Retinal pigment epithelial cell (primary cell): ENCODE data around the gene GPR89A.

Experiments used
- DNase-seq: peaks from one replicate; pipeline ENCODE4 v3.0.0-alpha.2; 2010; ENCODE audit warnings: low read depth
- H3K4me3 ChIP-seq: 2 replicates; pipeline ENCODE4 v1.5.1; 2011; ENCODE audit warnings: mild to moderate bottlenecking, low read length, control low read depth, moderate library complexity
- TF ChIP-seq, protein P1 (sequence below): conservative IDR thresholded peaks from 2 replicates; pipeline ENCODE4 v1.5.1; 2011; ENCODE audit warnings: low read depth, low read length, control low read depth, inconsistent platforms

GPR89A gene

DNA sequence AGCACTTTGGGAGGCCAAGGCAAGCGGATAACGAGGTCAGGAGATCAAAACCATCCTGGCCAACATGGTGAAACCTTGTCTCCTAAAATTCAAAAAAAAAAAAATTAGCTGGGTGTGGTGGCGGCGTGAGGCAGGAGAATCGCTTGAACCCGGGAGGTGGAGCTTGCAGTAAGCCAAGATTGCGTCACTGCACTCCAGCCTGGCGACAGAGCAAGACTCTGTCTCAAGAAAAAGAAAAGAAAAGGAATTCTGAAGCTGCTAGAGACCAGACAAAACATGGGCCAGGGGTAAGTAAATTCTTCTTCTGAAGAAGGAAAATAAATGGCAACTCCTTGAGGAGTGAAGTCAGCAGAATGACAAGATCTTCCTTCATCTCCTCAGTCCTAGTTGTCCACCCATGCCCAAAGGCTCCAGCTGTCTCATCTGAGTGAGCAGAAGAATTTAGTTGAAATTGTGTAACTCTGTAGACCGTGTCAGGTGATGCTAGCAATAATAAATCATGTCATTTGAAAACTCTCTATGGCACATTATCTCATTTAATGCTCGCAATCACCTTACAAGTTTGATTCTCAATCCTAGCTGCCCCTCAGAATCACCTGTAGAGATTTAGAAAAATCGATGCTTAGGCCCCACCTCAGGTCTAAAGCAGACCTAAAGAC, 85.1 kb downstream of the GPR89A start:
- no peak overlapping the region for H3K4me3 ChIP-seq
- TF ChIP-seq, protein P1, sequence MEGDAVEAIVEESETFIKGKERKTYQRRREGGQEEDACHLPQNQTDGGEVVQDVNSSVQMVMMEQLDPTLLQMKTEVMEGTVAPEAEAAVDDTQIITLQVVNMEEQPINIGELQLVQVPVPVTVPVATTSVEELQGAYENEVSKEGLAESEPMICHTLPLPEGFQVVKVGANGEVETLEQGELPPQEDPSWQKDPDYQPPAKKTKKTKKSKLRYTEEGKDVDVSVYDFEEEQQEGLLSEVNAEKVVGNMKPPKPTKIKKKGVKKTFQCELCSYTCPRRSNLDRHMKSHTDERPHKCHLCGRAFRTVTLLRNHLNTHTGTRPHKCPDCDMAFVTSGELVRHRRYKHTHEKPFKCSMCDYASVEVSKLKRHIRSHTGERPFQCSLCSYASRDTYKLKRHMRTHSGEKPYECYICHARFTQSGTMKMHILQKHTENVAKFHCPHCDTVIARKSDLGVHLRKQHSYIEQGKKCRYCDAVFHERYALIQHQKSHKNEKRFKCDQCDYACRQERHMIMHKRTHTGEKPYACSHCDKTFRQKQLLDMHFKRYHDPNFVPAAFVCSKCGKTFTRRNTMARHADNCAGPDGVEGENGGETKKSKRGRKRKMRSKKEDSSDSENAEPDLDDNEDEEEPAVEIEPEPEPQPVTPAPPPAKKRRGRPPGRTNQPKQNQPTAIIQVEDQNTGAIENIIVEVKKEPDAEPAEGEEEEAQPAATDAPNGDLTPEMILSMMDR = no peak
- DNase-seq = no peak

DNA sequence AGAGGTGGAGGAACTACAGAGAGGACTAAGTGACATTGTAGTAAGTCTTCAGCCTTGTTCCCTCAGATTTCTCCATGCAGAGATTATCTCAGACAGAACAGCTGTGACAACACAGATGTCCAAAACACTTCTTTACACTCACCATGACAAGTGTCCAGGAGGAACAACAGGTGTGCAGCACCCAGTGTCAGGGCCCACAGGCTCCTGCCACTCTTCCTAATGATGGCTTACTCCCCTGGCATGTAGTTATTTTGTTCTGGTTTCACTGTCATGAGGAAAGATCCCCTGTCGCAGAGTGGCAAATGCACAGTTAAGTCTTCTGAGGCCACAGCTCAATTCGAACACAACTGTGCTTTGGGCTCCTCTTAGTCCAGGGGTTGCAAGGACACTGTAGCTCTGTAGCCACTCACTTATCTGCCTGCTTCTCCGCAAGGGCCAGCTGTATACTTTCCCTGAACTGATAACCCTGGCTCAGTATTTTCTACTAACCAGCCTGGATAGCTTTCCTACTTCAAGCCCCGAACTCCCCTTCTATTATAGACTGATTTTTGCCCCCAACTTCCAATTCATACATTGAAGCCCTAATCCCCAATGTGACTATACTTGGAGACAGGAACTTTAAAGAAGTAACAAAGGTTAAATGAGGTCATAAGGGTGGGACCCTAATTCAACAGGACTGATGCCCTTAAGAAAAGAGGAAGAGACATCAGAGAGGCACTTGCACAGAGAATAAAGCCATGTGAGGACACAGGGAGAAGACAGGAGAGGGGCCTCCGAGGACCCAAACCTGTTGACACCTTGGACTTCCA, 88.2 kb downstream of the GPR89A start:
- H3K4me3 ChIP-seq = no peak overlapping the region
- DNase-seq = no peak

GRCh38 chr1:145696630-145696960, 88.8 kb downstream of the GPR89A start:
- DNase-seq = no peak

More for the DNA sequence above, 88.2 kb downstream of the GPR89A start:
- TF ChIP-seq, protein P1 = no peak

GRCh38 chr1:145701306-145701862, 93.6 kb downstream of the GPR89A start:
- no peak for DNase-seq
- TF ChIP-seq, protein P1 = no peak
- H3K4me3 ChIP-seq = no peak overlapping the region

More at GRCh38 chr1:145696630-145696960, 88.8 kb downstream of the GPR89A start:
- TF ChIP-seq, protein P1 = no peak
- H3K4me3 ChIP-seq = no peak overlapping the region

DNA sequence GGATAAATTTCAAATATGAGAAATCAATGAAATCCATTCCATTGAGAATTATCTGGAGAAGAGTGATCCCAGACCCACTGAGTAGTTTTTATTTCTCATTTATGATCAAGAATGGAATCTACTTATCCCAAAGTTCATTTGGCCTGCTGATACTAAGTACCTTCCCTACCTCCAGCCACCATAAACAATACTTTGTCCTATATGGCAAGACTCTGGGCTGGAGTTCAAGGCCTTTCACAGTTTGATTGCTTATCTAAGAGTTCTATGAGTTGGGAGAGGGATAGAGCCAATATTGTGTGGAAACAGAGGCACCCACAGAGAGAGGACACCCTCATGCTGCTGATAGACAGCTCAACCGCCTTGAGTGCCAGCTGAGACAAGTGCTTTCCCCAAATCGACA, 94.3 kb downstream of the GPR89A start:
- TF ChIP-seq, protein P1 = no peak
- no peak overlapping the region for H3K4me3 ChIP-seq
- no peak for DNase-seq

GRCh38 chr1:145702826-145703225, 95.0 kb downstream of the GPR89A start:
- TF ChIP-seq, protein P1 = no peak
- H3K4me3 ChIP-seq = no peak overlapping the region
- no peak for DNase-seq
